Measurements from ENCODE around the gene MRPL32.

Gene MRPL32

DNA sequence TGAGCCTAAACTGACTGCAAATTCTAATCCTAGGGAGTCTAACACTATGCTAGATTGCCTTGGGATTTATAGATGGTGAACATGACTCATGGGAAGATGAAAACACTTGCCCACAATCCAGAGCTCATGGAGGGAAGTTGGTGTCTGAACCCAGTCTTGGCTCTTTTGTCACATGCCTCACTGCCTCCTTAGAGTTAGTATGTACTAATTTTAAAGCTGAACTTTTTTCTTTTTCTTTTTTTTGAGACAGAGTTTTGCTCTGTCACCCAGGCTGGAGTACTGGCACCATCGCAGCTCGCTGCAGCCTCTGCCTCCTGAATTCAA, 14.4 kb downstream of the MRPL32 start:
- TF ChIP-seq SIN3A (IDR thresholded peaks at IDR 0.05; ENCODE audit: borderline replicate concordance, insufficient read depth, low read length) (no peak), FOXP2 (optimal IDR thresholded peaks at IDR 0.05; ENCODE audit: borderline replicate concordance, extremely low read depth, extremely low read length, insufficient read depth) (no peak), POLR2AphosphoS5 (IDR thresholded peaks at IDR 0.05; ENCODE audit: low read depth, low read length) (no peak), TAF1 (IDR thresholded peaks at IDR 0.05; ENCODE audit: borderline replicate concordance, insufficient read depth, low read length) (no peak)
- TF ChIP-seq, protein P1, sequence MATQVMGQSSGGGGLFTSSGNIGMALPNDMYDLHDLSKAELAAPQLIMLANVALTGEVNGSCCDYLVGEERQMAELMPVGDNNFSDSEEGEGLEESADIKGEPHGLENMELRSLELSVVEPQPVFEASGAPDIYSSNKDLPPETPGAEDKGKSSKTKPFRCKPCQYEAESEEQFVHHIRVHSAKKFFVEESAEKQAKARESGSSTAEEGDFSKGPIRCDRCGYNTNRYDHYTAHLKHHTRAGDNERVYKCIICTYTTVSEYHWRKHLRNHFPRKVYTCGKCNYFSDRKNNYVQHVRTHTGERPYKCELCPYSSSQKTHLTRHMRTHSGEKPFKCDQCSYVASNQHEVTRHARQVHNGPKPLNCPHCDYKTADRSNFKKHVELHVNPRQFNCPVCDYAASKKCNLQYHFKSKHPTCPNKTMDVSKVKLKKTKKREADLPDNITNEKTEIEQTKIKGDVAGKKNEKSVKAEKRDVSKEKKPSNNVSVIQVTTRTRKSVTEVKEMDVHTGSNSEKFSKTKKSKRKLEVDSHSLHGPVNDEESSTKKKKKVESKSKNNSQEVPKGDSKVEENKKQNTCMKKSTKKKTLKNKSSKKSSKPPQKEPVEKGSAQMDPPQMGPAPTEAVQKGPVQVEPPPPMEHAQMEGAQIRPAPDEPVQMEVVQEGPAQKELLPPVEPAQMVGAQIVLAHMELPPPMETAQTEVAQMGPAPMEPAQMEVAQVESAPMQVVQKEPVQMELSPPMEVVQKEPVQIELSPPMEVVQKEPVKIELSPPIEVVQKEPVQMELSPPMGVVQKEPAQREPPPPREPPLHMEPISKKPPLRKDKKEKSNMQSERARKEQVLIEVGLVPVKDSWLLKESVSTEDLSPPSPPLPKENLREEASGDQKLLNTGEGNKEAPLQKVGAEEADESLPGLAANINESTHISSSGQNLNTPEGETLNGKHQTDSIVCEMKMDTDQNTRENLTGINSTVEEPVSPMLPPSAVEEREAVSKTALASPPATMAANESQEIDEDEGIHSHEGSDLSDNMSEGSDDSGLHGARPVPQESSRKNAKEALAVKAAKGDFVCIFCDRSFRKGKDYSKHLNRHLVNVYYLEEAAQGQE (IDR thresholded peaks at IDR 0.05; ENCODE audit: insufficient read depth in 1 of 2, low read depth in 2 of 2, low read length in 2 of 2) = no peak

DNA sequence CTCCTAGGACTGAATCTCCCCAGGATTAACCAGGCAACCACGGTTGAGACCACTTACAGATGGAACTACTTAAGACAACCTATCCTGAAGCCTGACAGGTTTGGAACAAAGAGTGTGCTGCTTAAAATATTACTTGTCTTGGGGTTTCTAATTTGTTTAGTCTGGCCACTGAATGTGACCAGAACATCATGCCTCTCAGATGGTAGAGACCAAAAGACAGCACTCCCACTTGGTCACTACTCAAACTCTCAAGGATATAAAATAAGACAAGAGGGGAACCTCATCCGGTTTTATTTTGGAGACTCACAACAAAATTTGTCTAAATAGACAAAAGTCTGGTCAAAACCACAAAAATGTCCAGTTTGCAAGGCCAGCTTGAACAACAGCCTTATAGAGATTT, 15.3 kb downstream of the MRPL32 start:
- TF ChIP-seq, protein P1 (IDR thresholded peaks at IDR 0.05; ENCODE audit: insufficient read depth in 1 of 2, low read depth in 2 of 2, low read length in 2 of 2) = no peak
- TF ChIP-seq POLR2AphosphoS5 (IDR thresholded peaks at IDR 0.05; ENCODE audit: low read depth, low read length) (no peak), TAF1 (IDR thresholded peaks at IDR 0.05; ENCODE audit: borderline replicate concordance, insufficient read depth, low read length) (no peak), FOXP2 (optimal IDR thresholded peaks at IDR 0.05; ENCODE audit: borderline replicate concordance, extremely low read depth, extremely low read length, insufficient read depth) (no peak), SIN3A (IDR thresholded peaks at IDR 0.05; ENCODE audit: borderline replicate concordance, insufficient read depth, low read length) (no peak)

DNA sequence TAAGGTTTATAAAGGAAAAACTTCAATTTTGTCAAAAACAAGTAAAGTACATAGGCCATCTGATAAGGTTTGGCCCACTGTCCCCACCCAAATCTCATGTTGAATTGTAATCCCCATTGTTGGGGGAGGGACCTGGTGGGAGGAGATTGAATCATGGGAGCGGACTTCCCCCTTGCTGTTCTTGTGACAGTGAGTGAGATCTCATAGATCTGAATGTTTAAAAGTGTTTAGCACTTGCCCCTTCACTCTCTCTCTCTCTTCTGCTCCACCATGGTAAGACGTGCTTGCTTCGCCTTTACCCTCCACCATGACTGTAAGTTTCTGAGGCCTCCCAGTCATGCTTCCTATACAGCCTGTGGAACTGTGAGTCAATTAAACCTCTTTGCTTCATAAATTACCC, 18.2 kb downstream of the MRPL32 start:
- TF ChIP-seq, protein P1 (IDR thresholded peaks at IDR 0.05; ENCODE audit: insufficient read depth in 1 of 2, low read depth in 2 of 2, low read length in 2 of 2) = no peak
- no peak for TF ChIP-seq TAF1 (IDR thresholded peaks at IDR 0.05; ENCODE audit: borderline replicate concordance, insufficient read depth, low read length)
- TF ChIP-seq SIN3A (IDR thresholded peaks at IDR 0.05; ENCODE audit: borderline replicate concordance, insufficient read depth, low read length) = no peak
- no peak for TF ChIP-seq FOXP2 (optimal IDR thresholded peaks at IDR 0.05; ENCODE audit: borderline replicate concordance, extremely low read depth, extremely low read length, insufficient read depth)
- TF ChIP-seq POLR2AphosphoS5 (IDR thresholded peaks at IDR 0.05; ENCODE audit: low read depth, low read length) = no peak

DNA sequence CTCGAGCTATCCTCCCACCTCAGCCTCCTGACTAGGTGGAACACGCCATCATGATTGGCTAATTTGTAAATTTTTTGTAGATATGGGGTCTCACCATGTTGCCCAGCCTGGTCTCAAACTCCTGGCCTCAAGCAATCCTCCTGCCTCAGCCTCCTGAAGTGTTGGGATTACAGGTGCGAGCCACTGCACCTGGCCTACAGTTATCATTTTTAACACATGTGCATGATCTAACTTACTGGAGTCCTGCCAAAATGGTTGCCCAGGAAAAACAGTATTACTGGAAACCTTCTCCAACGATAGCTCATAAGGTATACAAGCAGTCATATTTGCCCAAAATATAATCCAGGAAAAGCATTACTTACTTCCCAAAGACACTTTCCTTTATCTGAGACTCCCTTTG, 20.2 kb downstream of the MRPL32 start:
- TF ChIP-seq POLR2AphosphoS5 (IDR thresholded peaks at IDR 0.05; ENCODE audit: low read depth, low read length) (no peak), TAF1 (IDR thresholded peaks at IDR 0.05; ENCODE audit: borderline replicate concordance, insufficient read depth, low read length) (no peak), FOXP2 (optimal IDR thresholded peaks at IDR 0.05; ENCODE audit: borderline replicate concordance, extremely low read depth, extremely low read length, insufficient read depth) (no peak), SIN3A (IDR thresholded peaks at IDR 0.05; ENCODE audit: borderline replicate concordance, insufficient read depth, low read length) (no peak)
- TF ChIP-seq, protein P1 (IDR thresholded peaks at IDR 0.05; ENCODE audit: insufficient read depth in 1 of 2, low read depth in 2 of 2, low read length in 2 of 2) = no peak

DNA sequence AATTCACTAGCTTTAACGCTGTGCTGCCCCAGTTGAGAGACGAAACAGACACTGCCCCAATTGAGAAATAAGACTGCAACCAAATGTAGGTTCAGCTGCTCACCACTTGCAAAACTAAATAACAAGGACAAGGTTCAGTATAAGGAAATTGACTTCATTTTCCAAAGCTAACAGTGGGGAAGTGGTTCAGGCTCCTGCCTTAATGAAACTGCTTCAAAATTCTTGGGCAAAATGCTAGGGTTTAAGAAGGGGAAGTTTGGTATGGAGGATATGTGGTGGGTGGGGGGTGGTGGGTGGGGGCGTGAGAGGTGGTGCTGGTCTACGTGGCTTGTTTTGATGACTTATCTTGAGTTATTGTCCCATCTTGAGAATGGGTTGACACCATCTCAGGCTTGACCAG, 21.8 kb downstream of the MRPL32 start:
- TF ChIP-seq TAF1 (IDR thresholded peaks at IDR 0.05; ENCODE audit: borderline replicate concordance, insufficient read depth, low read length) = no peak
- TF ChIP-seq, protein P1 (IDR thresholded peaks at IDR 0.05; ENCODE audit: insufficient read depth in 1 of 2, low read depth in 2 of 2, low read length in 2 of 2) = no peak
- TF ChIP-seq FOXP2 (optimal IDR thresholded peaks at IDR 0.05; ENCODE audit: borderline replicate concordance, extremely low read depth, extremely low read length, insufficient read depth) = no peak
- TF ChIP-seq SIN3A (IDR thresholded peaks at IDR 0.05; ENCODE audit: borderline replicate concordance, insufficient read depth, low read length) = no peak
- no peak for TF ChIP-seq POLR2AphosphoS5 (IDR thresholded peaks at IDR 0.05; ENCODE audit: low read depth, low read length)
